Measurements from ENCODE around the gene SLC1A5. TPM values are rescaled to one million over a fixed set of nuclear protein-coding genes. Genes with fewer than 3 reads are reported as not detected.

Gene SLC1A5
- total RNA-seq, 1 experiment from 2014 or later = 104 TPM

DNA sequence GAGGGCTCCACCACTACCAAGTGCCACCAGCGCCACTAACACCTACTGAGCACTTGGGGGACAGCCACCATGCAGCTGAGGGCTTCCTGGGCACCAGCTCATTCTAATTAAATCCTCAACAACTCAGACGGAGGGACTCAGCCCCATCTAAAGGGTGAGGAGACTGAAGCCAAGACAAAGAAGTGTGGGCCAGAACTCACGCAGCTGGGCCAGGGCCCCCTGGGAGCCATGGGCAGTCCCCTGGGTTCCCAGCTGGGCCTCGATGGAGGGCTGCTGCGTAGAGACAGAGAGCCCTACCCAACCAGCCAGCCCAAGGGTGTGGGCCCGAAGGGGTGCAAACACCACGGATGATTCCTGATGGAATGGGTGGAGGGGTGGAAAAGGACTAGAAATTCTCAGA, 58.7 kb downstream of the SLC1A5 start:
- Histone ChIP-seq H3K4me1 (ENCODE audit: control insufficient read depth, insufficient read depth, low read length) (no peaks in the 10 kb centered on the region), H3K27ac (ENCODE audit: low read length) (no peak overlapping the region), H3K9me3 (ENCODE audit: control insufficient read depth, insufficient read depth, low read depth, low read length) (no peaks in the 10 kb centered on the region), H3K27me3 (ENCODE audit: control insufficient read depth, insufficient read depth, low read length) (no peaks in the 10 kb centered on the region), H3K4me3 (ENCODE audit: low read depth in 2 of 2, low read length in 2 of 2) (no peak overlapping the region), H3K36me3 (ENCODE audit: control insufficient read depth, insufficient read depth, low read length) (peaks cover 3% of the 10 kb centered on the region)
- TF ChIP-seq SIN3A (IDR thresholded peaks at IDR 0.05; ENCODE audit: borderline replicate concordance, insufficient read depth, low read depth, low read length) = no peak
- TF ChIP-seq, protein P1, sequence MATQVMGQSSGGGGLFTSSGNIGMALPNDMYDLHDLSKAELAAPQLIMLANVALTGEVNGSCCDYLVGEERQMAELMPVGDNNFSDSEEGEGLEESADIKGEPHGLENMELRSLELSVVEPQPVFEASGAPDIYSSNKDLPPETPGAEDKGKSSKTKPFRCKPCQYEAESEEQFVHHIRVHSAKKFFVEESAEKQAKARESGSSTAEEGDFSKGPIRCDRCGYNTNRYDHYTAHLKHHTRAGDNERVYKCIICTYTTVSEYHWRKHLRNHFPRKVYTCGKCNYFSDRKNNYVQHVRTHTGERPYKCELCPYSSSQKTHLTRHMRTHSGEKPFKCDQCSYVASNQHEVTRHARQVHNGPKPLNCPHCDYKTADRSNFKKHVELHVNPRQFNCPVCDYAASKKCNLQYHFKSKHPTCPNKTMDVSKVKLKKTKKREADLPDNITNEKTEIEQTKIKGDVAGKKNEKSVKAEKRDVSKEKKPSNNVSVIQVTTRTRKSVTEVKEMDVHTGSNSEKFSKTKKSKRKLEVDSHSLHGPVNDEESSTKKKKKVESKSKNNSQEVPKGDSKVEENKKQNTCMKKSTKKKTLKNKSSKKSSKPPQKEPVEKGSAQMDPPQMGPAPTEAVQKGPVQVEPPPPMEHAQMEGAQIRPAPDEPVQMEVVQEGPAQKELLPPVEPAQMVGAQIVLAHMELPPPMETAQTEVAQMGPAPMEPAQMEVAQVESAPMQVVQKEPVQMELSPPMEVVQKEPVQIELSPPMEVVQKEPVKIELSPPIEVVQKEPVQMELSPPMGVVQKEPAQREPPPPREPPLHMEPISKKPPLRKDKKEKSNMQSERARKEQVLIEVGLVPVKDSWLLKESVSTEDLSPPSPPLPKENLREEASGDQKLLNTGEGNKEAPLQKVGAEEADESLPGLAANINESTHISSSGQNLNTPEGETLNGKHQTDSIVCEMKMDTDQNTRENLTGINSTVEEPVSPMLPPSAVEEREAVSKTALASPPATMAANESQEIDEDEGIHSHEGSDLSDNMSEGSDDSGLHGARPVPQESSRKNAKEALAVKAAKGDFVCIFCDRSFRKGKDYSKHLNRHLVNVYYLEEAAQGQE (IDR thresholded peaks at IDR 0.05; ENCODE audit: insufficient read depth in 1 of 2, low read depth in 2 of 2, low read length in 1 of 2) = no peak
- no peak for TF ChIP-seq TCF7L2 (IDR thresholded peaks at IDR 0.05; ENCODE audit: low read depth, low read length)
- no peak for TF ChIP-seq POLR2AphosphoS5 (IDR thresholded peaks at IDR 0.05; ENCODE audit: low read depth, low read length)
- TF ChIP-seq, protein P2, sequence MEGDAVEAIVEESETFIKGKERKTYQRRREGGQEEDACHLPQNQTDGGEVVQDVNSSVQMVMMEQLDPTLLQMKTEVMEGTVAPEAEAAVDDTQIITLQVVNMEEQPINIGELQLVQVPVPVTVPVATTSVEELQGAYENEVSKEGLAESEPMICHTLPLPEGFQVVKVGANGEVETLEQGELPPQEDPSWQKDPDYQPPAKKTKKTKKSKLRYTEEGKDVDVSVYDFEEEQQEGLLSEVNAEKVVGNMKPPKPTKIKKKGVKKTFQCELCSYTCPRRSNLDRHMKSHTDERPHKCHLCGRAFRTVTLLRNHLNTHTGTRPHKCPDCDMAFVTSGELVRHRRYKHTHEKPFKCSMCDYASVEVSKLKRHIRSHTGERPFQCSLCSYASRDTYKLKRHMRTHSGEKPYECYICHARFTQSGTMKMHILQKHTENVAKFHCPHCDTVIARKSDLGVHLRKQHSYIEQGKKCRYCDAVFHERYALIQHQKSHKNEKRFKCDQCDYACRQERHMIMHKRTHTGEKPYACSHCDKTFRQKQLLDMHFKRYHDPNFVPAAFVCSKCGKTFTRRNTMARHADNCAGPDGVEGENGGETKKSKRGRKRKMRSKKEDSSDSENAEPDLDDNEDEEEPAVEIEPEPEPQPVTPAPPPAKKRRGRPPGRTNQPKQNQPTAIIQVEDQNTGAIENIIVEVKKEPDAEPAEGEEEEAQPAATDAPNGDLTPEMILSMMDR (IDR thresholded peaks at IDR 0.05) = no peak
- BruUV-seq (replicated peaks) = no TSS peak
- in situ Hi-C loops (cut with HindIII; ENCODE audit: low pct_unique_long_range_greater_than_20kb, low sequenced_read_pairs) (no loop called here), intact Hi-C loops (cut with micrococcal nuclease; ENCODE audit: unreplicated experiment) (no loop called here)
- ATAC-seq (no peak), DNase-seq (ENCODE audit: low read depth, low spot score) (no peak)
- ChIA-PET CTCF (no interaction called here), POLR2A (interaction anchor here (0.7 kb wide), 1 partner anchor 70 kb away, joined by 3 read pairs; no protein-coding TSS in a partner anchor)

DNA sequence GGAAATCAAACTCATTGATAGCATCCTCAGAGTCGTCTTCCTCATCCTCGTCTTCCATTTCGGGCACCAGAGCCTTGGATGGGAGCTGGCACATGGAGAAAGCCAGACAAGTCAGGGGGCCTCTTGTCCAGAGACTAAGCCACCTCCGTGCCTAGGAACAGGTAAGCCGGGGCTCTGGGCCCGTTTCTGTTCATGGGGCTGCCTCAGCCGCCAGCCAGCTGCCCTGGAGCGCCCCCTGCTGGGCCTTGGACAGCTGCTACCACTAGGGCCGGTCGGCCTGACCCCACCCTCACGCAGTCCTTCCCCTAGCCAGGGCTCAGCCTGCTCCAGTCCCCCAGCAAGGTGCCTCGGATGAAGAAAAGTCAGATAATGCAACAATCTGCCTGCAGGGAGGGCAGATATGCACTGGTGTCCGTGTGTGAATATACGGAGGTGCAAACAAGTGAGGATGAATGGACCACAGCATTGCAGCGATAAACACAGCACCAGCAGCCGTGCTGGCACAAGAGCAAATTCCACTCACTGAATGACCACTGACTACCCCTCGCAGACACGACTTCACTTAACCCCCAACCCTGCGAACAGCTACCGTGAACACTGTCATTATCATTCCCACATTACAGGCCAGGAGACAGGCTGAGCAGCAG, 59.6 kb downstream of the SLC1A5 start:
- in situ Hi-C loops (cut with HindIII; ENCODE audit: low pct_unique_long_range_greater_than_20kb, low sequenced_read_pairs) = no loop called here
- TF ChIP-seq POLR2AphosphoS5 (IDR thresholded peaks at IDR 0.05; ENCODE audit: low read depth, low read length) (no peak), SIN3A (IDR thresholded peaks at IDR 0.05; ENCODE audit: borderline replicate concordance, insufficient read depth, low read depth, low read length) (no peak), TCF7L2 (IDR thresholded peaks at IDR 0.05; ENCODE audit: low read depth, low read length) (no peak)
- TF ChIP-seq, protein P2 (IDR thresholded peaks at IDR 0.05) = peak; percentile 94
- TF ChIP-seq, protein P1 (IDR thresholded peaks at IDR 0.05; ENCODE audit: insufficient read depth in 1 of 2, low read depth in 2 of 2, low read length in 1 of 2) = no peak
- ChIA-PET POLR2A (interaction anchor here (0.7 kb wide), 1 partner anchor 69 kb away, joined by 3 read pairs; no protein-coding TSS in a partner anchor), CTCF (interaction anchor here (0.6 kb wide), 2 partner anchors 24 to 26 kb away, joined by 3 to 5 read pairs; no protein-coding TSS in a partner anchor)
- no peaks in the 10 kb centered on the region; the same call in 1 of the 2 replicates for H3K36me3 ChIP-seq (ENCODE audit: control insufficient read depth, insufficient read depth, low read length)
- no peak overlapping the region for H3K27ac ChIP-seq (ENCODE audit: low read length)
- H3K4me1 ChIP-seq (ENCODE audit: control insufficient read depth, insufficient read depth, low read length) = no peaks in the 10 kb centered on the region
- H3K27me3 ChIP-seq (ENCODE audit: control insufficient read depth, insufficient read depth, low read length) = no peaks in the 10 kb centered on the region
- DNase-seq (ENCODE audit: low read depth, low spot score) (no peak), ATAC-seq (peak; percentile 84)
- no TSS peak for BruUV-seq (replicated peaks)
- intact Hi-C loops (cut with micrococcal nuclease; ENCODE audit: unreplicated experiment) = no loop called here
- no peaks in the 10 kb centered on the region for H3K9me3 ChIP-seq (ENCODE audit: control insufficient read depth, insufficient read depth, low read depth, low read length)
- H3K4me3 ChIP-seq (ENCODE audit: low read depth in 2 of 2, low read length in 2 of 2) = no peak overlapping the region

All from Panc1 (cell line).